Activated CD8-positive, alpha-beta memory T cell treated with anti-CD3 and anti-CD28 coated beads for 24 hours (primary cell): Measurements from ENCODE around the gene PIAS4.
"Not testable (repeated sequence)": the region's sequence is repeated elsewhere in the genome, so short reads cannot be mapped to it uniquely, and the experiment has no call there.

ENCODE experiments used
- DNase-seq: peaks from one replicate; pipeline ENCODE4 v3.0.0-alpha.2; 2020

The PIAS4 gene

GRCh38 chr19:3998667-3999412, 8.7 kb upstream of the PIAS4 start:
- not testable (repeated sequence) for DNase-seq

- not testable (repeated sequence) for DNase-seq
These were observed 6.7 kb upstream of the PIAS4 start for GRCh38 chr19:4000798-4001197.

- not testable (repeated sequence) for DNase-seq
These were observed 2.1 kb upstream of the PIAS4 start for GRCh38 chr19:4005436-4005835.

- peak; percentile 68 for DNase-seq
These were observed 452 bp downstream of the PIAS4 start for GRCh38 chr19:4007836-4008539.

- no peak for DNase-seq
These were observed 2.7 kb downstream of the PIAS4 start for GRCh38 chr19:4009990-4010807.

- no peak for DNase-seq
These were observed 3.2 kb downstream of the PIAS4 start for GRCh38 chr19:4010808-4011110.

GRCh38 chr19:4011430-4011829, 3.9 kb downstream of the PIAS4 start:
- DNase-seq = not testable (repeated sequence)

GRCh38 chr19:4012092-4012974, 4.8 kb downstream of the PIAS4 start:
- no peak for DNase-seq

- no peak for DNase-seq
These were observed 5.6 kb downstream of the PIAS4 start for GRCh38 chr19:4012975-4013634.

GRCh38 chr19:4013886-4014540, 6.5 kb downstream of the PIAS4 start:
- no peak for DNase-seq

- DNase-seq = peak; percentile 74
These were observed 7.3 kb downstream of the PIAS4 start for GRCh38 chr19:4014541-4015491.

GRCh38 chr19:4015705-4016402, 8.3 kb downstream of the PIAS4 start:
- no peak for DNase-seq

GRCh38 chr19:4016486-4016885, 8.9 kb downstream of the PIAS4 start:
- no peak for DNase-seq

GRCh38 chr19:4016903-4017638, 9.5 kb downstream of the PIAS4 start:
- DNase-seq = no peak

GRCh38 chr19:4018140-4018613, 10.6 kb downstream of the PIAS4 start:
- no peak for DNase-seq

- no peak for DNase-seq
These were observed 11.4 kb downstream of the PIAS4 start for GRCh38 chr19:4018775-4019504.

GRCh38 chr19:4019578-4019977, 12.0 kb downstream of the PIAS4 start:
- no peak for DNase-seq
